B cell (primary cell): Measurements from ENCODE around the gene NCEH1. TPM values are rescaled to one million over a fixed set of nuclear protein-coding genes. Genes with fewer than 3 reads are reported as not detected.

Experiments
- ATAC-seq: fragments of 200-7000 bp; cut with Tn5 transposase; one replicate; pipeline ENCODE4 v1.10.0; 2021; ENCODE audit warnings: low read depth, mild to moderate bottlenecking, moderate number of reproducible peaks, moderate library complexity
- CTCF ChIA-PET: fragments of 350-600 bp; sonication (Branson Sonifier 250); formaldehyde crosslinking; loops from one replicate; lab custom pipeline; 2021; ENCODE audit warnings: antibody characterized with exemption, inconsistent platforms; lab: Charles Lee
- POLR2A ChIA-PET: fragments of 350-600 bp; sonication (Branson Sonifier 250); formaldehyde crosslinking; loops from one replicate; lab custom pipeline; 2021; ENCODE audit warnings: antibody characterized with exemption; lab: Charles Lee
- DNase-seq: peaks from one replicate; pipeline ENCODE4 v3.0.0; 2013
- H2AFZ ChIP-seq: 2 replicates; pipeline ENCODE4 v1.6.1; 2012; ENCODE audit warnings: mild to moderate bottlenecking, low read depth, low read length; ENCODE audit not compliant: insufficient read depth, poor library complexity, severe bottlenecking
- H3K27ac ChIP-seq, 2 donors: 1 replicate in 1 of 2; 2 replicates in 1 of 2; pipeline ENCODE4 v1.5.1; 2012 to 2013; ENCODE audit warnings: low read length in 2 of 2, mild to moderate bottlenecking in 2 of 2, moderate library complexity in 1 of 2
- H3K27me3 ChIP-seq, 4 experiments: fragments of 200-600 bp in 1 of 4; sonication (generic) in 1 of 4; replicated peaks in 1 of 4; 1 replicate in 2 of 4; 2 replicates in 2 of 4; pipeline versions ENCODE4 v1.6.1 to v1.7.0; 2013 to 2016; ENCODE audit warnings: low read length in 3 of 4, mild to moderate bottlenecking in 2 of 4, mixed read lengths in 1 of 4, moderate library complexity in 1 of 4; ENCODE audit not compliant: insufficient read depth in 4 of 4, control insufficient read depth in 3 of 4; ENCODE audit errors: control extremely low read depth in 1 of 4
- H3K36me3 ChIP-seq, 2 experiments: replicated peaks in 1 of 2; 1 replicate in 1 of 2; 2 replicates in 1 of 2; pipeline versions ENCODE4 v1.6.1 to v1.7.1; 2013; ENCODE audit warnings: low read length in 1 of 2; ENCODE audit not compliant: insufficient read depth in 2 of 2, control insufficient read depth in 1 of 2; ENCODE audit errors: control extremely low read depth in 1 of 2, extremely low read depth in 1 of 2
- H3K4me1 ChIP-seq, 2 donors: fragments of 200-600 bp in 1 of 2; sonication (generic) in 1 of 2; 1 replicate in 1 of 2; 2 replicates in 1 of 2; pipeline versions ENCODE4 v1.5.1 to v1.6.1; 2013 to 2017; ENCODE audit warnings: low read length in 2 of 2; ENCODE audit not compliant: control insufficient read depth in 2 of 2, insufficient read depth in 2 of 2
- H3K4me2 ChIP-seq: replicated peaks from 2 replicates; pipeline ENCODE3; 2012; ENCODE audit warnings: mild to moderate bottlenecking, low read depth, low read length; ENCODE audit not compliant: poor library complexity, severe bottlenecking
- H3K4me3 ChIP-seq, 5 experiments: fragments of 200-600 bp in 1 of 5; sonication (generic) in 1 of 5; 1 replicate in 3 of 5; 2 replicates in 2 of 5; pipeline versions ENCODE4 v1.5.1 to v1.7.0; 2011 to 2016; ENCODE audit warnings: low read length in 4 of 5, mild to moderate bottlenecking in 4 of 5, low read depth in 2 of 5, control low read depth in 1 of 5, moderate library complexity in 1 of 5; ENCODE audit not compliant: insufficient read depth in 1 of 5; ENCODE audit errors: control extremely low read depth in 1 of 5, extremely low read depth in 1 of 5
- H3K79me2 ChIP-seq: fragments of 200-600 bp; sonication (generic); one replicate; pipeline ENCODE4 v1.6.0; 2016; ENCODE audit warnings: low read length; ENCODE audit not compliant: control insufficient read depth, insufficient read depth
- H3K9ac ChIP-seq: fragments of 200-600 bp; sonication (generic); 2 replicates; pipeline ENCODE4 v1.6.1; 2017; ENCODE audit warnings: mild to moderate bottlenecking, low read length, moderate library complexity
- H3K9me3 ChIP-seq, 3 donors: one replicate each; pipeline versions ENCODE4 v1.6.1 to v1.7.1; 2013; ENCODE audit warnings: low read length in 2 of 3; ENCODE audit not compliant: control insufficient read depth in 2 of 3, insufficient read depth in 1 of 3; ENCODE audit errors: control extremely low read depth in 1 of 3
- H4K20me1 ChIP-seq: 2 replicates; pipeline ENCODE4 v1.6.0; 2012; ENCODE audit warnings: mild to moderate bottlenecking, low read length; ENCODE audit not compliant: insufficient read depth, control insufficient read depth, poor library complexity, severe bottlenecking
- H3K27ac Mint-ChIP-seq: one replicate; pipeline ENCODE4 v1.8.0; 2021; ENCODE audit warnings: mixed read lengths
- H3K27me3 Mint-ChIP-seq: one replicate; pipeline ENCODE4 v1.8.0; 2021; ENCODE audit warnings: mixed read lengths
- H3K4me1 Mint-ChIP-seq: one replicate; pipeline ENCODE4 v1.8.0; 2021; ENCODE audit warnings: mixed read lengths
- H3K4me3 Mint-ChIP-seq: one replicate; pipeline ENCODE4 v1.8.0; 2021; ENCODE audit warnings: mixed read lengths
- H3K9me3 Mint-ChIP-seq: one replicate; pipeline ENCODE4 v1.8.0; 2022; ENCODE audit warnings: mixed read lengths; ENCODE audit not compliant: insufficient read depth
- EZH2 ChIP-seq: IDR thresholded peaks from 2 replicates; pipeline ENCODE4 v1.6.1; 2012; ENCODE audit warnings: borderline replicate concordance, low read depth, mild to moderate bottlenecking, moderate library complexity, low read length; ENCODE audit not compliant: insufficient read depth, poor library complexity, severe bottlenecking
- WGBS: methylation state at CpG from one replicate; pipeline ENCODE4 v1.1.5; 2013; ENCODE audit warnings: missing lambda C conversion rate; ENCODE audit not compliant: insufficient coverage; 5-methylcytosine and 5-hydroxymethylcytosine counted together
- intact Hi-C: fragments of 100-400 bp; cut with micrococcal nuclease; formaldehyde crosslinking; loops from one replicate; pipeline ENCODE4 v1.10.0; 2022
- polyA plus RNA-seq: library from polyadenylated mRNA; depleted of rRNA; stranded (reverse); fragments of >200 nt; gene quantifications from 2 replicates; pipeline ENCODE4 v1.2.3, GENCODE V29; 2012
- total RNA-seq, 2 donors: library from RNA; stranded (reverse); fragments of 120-200 nt in 1 of 2; gene quantifications; 1 replicate in 1 of 2; 2 replicates in 1 of 2; pipeline versions ENCODE4 v1.2.3 to v1.2.4, GENCODE V29; 2013 to 2022
- TF ChIP-seq, protein P1 (sequence below): fragments of 200-600 bp; IDR thresholded peaks from one replicate; pipeline ENCODE4 v1.8.0; 2022; ENCODE audit warnings: antibody characterized with exemption, mild to moderate bottlenecking

Gene NCEH1
- total and polyA plus RNA-seq, 2 donors (not counting 1 experiment from before 2014, with no cell fraction given) = 3.4 to 8.6 TPM

DNA sequence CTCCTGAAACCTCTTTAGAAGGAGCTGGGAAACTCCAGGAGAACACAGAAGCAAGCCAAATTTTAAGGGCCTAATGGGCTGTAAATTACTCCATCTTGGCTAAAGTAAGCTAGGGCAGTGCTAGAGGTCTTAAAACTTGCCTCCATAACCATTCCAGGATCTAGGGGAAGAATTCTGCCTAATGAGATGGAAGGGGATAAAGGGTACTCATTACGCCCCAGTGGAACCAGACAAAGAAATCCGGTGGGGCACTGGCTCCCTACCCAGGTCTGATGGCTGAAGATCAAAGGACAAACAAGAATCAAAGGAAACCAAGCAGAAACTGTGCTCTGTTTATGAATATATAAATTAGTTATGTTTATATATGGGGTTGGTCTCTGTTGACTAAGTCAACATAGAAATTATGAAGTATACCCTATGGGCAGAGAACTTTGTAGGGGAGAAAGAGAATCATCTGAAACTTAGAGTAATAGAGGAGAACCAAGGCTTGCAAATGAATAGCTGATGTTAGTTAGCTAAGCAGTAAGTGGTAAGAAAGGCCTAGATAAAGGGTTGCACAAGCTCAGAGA, 57.8 kb downstream of the NCEH1 start:
- TF ChIP-seq, protein P1, sequence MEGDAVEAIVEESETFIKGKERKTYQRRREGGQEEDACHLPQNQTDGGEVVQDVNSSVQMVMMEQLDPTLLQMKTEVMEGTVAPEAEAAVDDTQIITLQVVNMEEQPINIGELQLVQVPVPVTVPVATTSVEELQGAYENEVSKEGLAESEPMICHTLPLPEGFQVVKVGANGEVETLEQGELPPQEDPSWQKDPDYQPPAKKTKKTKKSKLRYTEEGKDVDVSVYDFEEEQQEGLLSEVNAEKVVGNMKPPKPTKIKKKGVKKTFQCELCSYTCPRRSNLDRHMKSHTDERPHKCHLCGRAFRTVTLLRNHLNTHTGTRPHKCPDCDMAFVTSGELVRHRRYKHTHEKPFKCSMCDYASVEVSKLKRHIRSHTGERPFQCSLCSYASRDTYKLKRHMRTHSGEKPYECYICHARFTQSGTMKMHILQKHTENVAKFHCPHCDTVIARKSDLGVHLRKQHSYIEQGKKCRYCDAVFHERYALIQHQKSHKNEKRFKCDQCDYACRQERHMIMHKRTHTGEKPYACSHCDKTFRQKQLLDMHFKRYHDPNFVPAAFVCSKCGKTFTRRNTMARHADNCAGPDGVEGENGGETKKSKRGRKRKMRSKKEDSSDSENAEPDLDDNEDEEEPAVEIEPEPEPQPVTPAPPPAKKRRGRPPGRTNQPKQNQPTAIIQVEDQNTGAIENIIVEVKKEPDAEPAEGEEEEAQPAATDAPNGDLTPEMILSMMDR = no peak
- no peak for TF ChIP-seq EZH2
- H3K36me3 ChIP-seq = no peaks in the 10 kb centered on the region
- Mint-ChIP-seq H3K4me1 (no peaks in the 10 kb centered on the region), H3K27me3 (no peaks in the 10 kb centered on the region), H3K4me3 (no peak overlapping the region), H3K9me3 (no peaks in the 10 kb centered on the region), H3K27ac (no peak overlapping the region)
- WGBS = 86% methylated on average over 2 of the region's 2 CpGs
- no peak overlapping the region for H3K4me3 ChIP-seq
- H3K9me3 ChIP-seq = no peaks in the 10 kb centered on the region
- H3K4me1 ChIP-seq = no peaks in the 10 kb centered on the region
- H3K79me2 ChIP-seq = no peaks in the 10 kb centered on the region
- peaks cover 6% of the 10 kb centered on the region for H4K20me1 ChIP-seq
- no peaks in the 10 kb centered on the region for H3K27me3 ChIP-seq
- H2AFZ ChIP-seq = no peak overlapping the region
- no peak overlapping the region for H3K4me2 ChIP-seq
- intact Hi-C loops = no loop called here
- DNase-seq (no peak), ATAC-seq (no peak)
- POLR2A ChIA-PET = no interaction called here
- no peak overlapping the region for H3K27ac ChIP-seq
- no peak overlapping the region for H3K9ac ChIP-seq
- CTCF ChIA-PET = interaction anchor here (1.0 to 1.6 kb wide), 2 partner anchors 57 to 192 kb away, joined by 3 to 4 read pairs; no protein-coding TSS in a partner anchor

DNA sequence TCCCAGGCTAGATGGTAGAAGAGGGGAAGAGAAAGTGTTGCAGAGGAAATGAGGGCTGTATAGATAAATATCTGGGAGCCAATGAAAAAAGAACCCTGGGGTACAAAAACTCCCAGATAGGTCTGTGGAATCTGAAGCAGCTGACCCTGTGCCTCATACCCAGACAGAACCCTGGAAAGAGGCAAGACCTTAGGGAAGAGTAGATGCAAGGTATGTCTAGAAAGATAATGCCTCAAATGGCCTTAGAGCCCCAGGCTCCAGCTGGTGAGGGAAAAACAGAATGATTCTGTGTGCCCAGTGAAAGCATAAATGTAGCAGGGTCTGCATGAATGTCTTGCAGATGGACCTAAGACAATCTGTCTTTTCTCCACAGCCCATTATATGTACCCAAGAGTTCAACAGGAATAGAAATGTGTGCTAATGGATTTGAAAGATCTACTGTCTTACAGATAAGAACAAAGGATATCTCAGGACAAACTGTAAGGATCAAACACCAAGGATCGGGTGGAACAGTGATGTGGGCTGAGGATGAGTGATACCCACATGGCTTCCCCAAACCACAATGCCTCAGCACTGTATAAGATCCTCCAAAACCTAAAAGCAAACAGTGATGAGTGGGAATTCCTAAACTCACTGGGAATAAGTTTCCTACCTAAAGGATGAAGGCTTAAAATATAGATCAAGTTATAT, 58.8 kb downstream of the NCEH1 start:
- no peaks in the 10 kb centered on the region for H3K36me3 ChIP-seq
- no peaks in the 10 kb centered on the region for H3K79me2 ChIP-seq
- no CpG with 5 or more reads among the region's 1 CpG for WGBS
- no peak for DNase-seq
- Mint-ChIP-seq H3K4me3 (no peak overlapping the region), H3K9me3 (no peaks in the 10 kb centered on the region), H3K4me1 (no peaks in the 10 kb centered on the region), H3K27me3 (no peaks in the 10 kb centered on the region), H3K27ac (no peak overlapping the region)
- ChIA-PET POLR2A (no interaction called here), CTCF (interaction anchor here (0.7 to 1.6 kb wide), 3 partner anchors 56 to 626 kb away, joined by 3 to 4 read pairs (median 4); no protein-coding TSS in a partner anchor)
- intact Hi-C loops = no loop called here
- H3K27ac ChIP-seq = no peak overlapping the region
- H3K27me3 ChIP-seq = no peaks in the 10 kb centered on the region
- H3K4me3 ChIP-seq = no peak overlapping the region
- no peak overlapping the region for H3K4me2 ChIP-seq
- H3K9me3 ChIP-seq = no peaks in the 10 kb centered on the region
- TF ChIP-seq, protein P1 = no peak
- no peak for TF ChIP-seq EZH2
- H3K9ac ChIP-seq = no peak overlapping the region
- no peak for ATAC-seq
- no peak overlapping the region for H2AFZ ChIP-seq
- no peaks in the 10 kb centered on the region for H3K4me1 ChIP-seq
- peaks cover 6% of the 10 kb centered on the region for H4K20me1 ChIP-seq
